SU-DHL-6 (cell line): ENCODE results near the gene TPRKB.
"Not testable (repeated sequence)": the region's sequence is repeated elsewhere in the genome, so short reads cannot be mapped to it uniquely, and the experiment has no call there.

ENCODE experiments used
- H2AFZ ChIP-seq: fragments of 200-600 bp; sonication (generic); 2 replicates; pipeline ENCODE4 v1.6.1; 2014; ENCODE audit warnings: low read depth, mild to moderate bottlenecking, moderate library complexity, mixed read lengths, antibody characterized with exemption, low read length; ENCODE audit not compliant: severe bottlenecking
- H3F3A ChIP-seq: fragments of 200-600 bp; shearing (Covaris generic); 2 replicates; pipeline ENCODE4 v1.6.0; 2016; ENCODE audit warnings: antibody characterized with exemption, mild to moderate bottlenecking; ENCODE audit not compliant: insufficient read depth
- H3K27ac ChIP-seq: fragments of 200-600 bp; sonication (generic); 2 replicates; pipeline ENCODE4 v1.5.1; 2016; ENCODE audit warnings: low read depth, mild to moderate bottlenecking, low read length, moderate library complexity, mixed read lengths
- H3K27me3 ChIP-seq: fragments of 200-600 bp; sonication (generic), shearing (Covaris generic); 2 replicates; pipeline ENCODE4 v1.6.0; 2014; ENCODE audit warnings: mild to moderate bottlenecking, low read length
- H3K36me3 ChIP-seq: fragments of 200-600 bp; sonication (generic); 2 replicates; pipeline ENCODE4 v1.6.1; 2014; ENCODE audit warnings: mild to moderate bottlenecking, low read length, mixed read lengths
- H3K4me2 ChIP-seq: fragments of 300-600, 200-600 bp; shearing (Covaris generic), sonication (generic); 2 replicates; pipeline ENCODE4 v1.6.0; 2014; ENCODE audit warnings: low read length, low read depth, mild to moderate bottlenecking; ENCODE audit not compliant: poor library complexity, severe bottlenecking
- H3K4me3 ChIP-seq: fragments of 200-600 bp; sonication (generic); 2 replicates; pipeline ENCODE4 v1.5.1; 2014; ENCODE audit warnings: antibody characterized with exemption, low read length, mild to moderate bottlenecking, mixed read lengths; ENCODE audit not compliant: insufficient read depth, poor library complexity, severe bottlenecking
- H3K79me2 ChIP-seq: fragments of 200-600 bp; sonication (generic); 2 replicates; pipeline ENCODE4 v1.6.1; 2014; ENCODE audit warnings: mild to moderate bottlenecking, low read length, moderate library complexity; ENCODE audit not compliant: insufficient read depth
- H3K9ac ChIP-seq: fragments of 200-600 bp; sonication (generic); 2 replicates; pipeline ENCODE4 v1.7.0; 2014; ENCODE audit warnings: mild to moderate bottlenecking, low read length
- H3K9me2 ChIP-seq: fragments of 200-600 bp; sonication (generic); replicated peaks from 2 replicates; pipeline ENCODE4 v1.6.1; 2014; ENCODE audit warnings: low read length; ENCODE audit not compliant: insufficient read depth
- H3K9me3 ChIP-seq: fragments of 200-600 bp; sonication (generic); 2 replicates; pipeline ENCODE4 v1.6.1; 2014; ENCODE audit warnings: low read length, mixed read lengths; ENCODE audit not compliant: insufficient read depth
- H4K20me1 ChIP-seq: fragments of 200-600 bp; sonication (generic); 2 replicates; pipeline ENCODE4 v1.6.1; 2014; ENCODE audit warnings: low read depth, mild to moderate bottlenecking, antibody characterized with exemption, low read length, moderate library complexity, mixed read lengths
- EZH2phosphoT487 ChIP-seq: fragments of 200-600 bp; sonication (generic), shearing (Covaris generic); conservative IDR thresholded peaks from 2 replicates; pipeline ENCODE4 v1.6.1; 2018; ENCODE audit warnings: mild to moderate bottlenecking, antibody characterized with exemption, low read length, moderate library complexity, mixed read lengths
- TF ChIP-seq, protein P1 (sequence below): fragments of 200-600 bp; sonication (generic); IDR thresholded peaks from one replicate; pipeline ENCODE4 v1.5.1; 2017; ENCODE audit warnings: antibody characterized with exemption, mild to moderate bottlenecking, low read length, moderate library complexity; ENCODE audit not compliant: insufficient read depth, poor library complexity, severe bottlenecking

The TPRKB gene

GRCh38 chr2:73759904-73760303, 22.8 kb upstream of the TPRKB start:
- Histone ChIP-seq H3K79me2 (no peaks in the 10 kb centered on the region), H3K36me3 (peaks cover 24% of the 10 kb centered on the region)

DNA sequence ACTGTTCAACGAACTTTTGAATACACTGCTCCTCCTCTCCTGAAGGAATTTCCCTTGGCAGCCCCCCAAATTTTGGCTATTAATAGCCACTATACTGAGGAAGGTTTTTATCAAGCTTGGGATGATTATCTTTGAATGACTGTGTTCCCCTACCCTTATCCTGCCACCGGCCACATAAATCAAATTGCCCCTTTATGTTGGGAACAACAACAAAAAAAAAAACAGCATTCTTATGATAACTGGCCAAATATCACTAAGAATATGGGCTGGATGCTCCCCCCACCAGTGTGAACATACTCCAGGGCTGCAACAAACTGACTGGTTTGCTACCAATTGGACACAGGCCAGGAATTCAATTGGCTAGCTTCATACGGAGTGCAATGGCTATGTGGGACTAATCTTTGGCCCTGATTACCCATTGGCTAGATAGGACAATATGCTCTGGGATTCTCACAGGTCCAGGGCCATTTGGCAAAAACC, 22.2 kb upstream of the TPRKB start:
- Histone ChIP-seq H3K9ac (no peak overlapping the region), H3K4me2 (no peak overlapping the region), H3K27me3 (no peaks in the 10 kb centered on the region), H4K20me1 (no peaks in the 10 kb centered on the region), H3K27ac (no peak overlapping the region), H2AFZ (no peak overlapping the region), H3K9me3 (no peaks in the 10 kb centered on the region), H3K9me2 (no peaks in the 10 kb centered on the region), H3K4me3 (no peak overlapping the region), H3K36me3 (peaks cover 24% of the 10 kb centered on the region), H3K79me2 (no peaks in the 10 kb centered on the region), H3F3A (no peaks in the 10 kb centered on the region)
- TF ChIP-seq, protein P1, sequence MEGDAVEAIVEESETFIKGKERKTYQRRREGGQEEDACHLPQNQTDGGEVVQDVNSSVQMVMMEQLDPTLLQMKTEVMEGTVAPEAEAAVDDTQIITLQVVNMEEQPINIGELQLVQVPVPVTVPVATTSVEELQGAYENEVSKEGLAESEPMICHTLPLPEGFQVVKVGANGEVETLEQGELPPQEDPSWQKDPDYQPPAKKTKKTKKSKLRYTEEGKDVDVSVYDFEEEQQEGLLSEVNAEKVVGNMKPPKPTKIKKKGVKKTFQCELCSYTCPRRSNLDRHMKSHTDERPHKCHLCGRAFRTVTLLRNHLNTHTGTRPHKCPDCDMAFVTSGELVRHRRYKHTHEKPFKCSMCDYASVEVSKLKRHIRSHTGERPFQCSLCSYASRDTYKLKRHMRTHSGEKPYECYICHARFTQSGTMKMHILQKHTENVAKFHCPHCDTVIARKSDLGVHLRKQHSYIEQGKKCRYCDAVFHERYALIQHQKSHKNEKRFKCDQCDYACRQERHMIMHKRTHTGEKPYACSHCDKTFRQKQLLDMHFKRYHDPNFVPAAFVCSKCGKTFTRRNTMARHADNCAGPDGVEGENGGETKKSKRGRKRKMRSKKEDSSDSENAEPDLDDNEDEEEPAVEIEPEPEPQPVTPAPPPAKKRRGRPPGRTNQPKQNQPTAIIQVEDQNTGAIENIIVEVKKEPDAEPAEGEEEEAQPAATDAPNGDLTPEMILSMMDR = no peak
- TF ChIP-seq EZH2phosphoT487 = no peak

More at GRCh38 chr2:73759904-73760303, 22.8 kb upstream of the TPRKB start:
- no peak overlapping the region for H3K27ac ChIP-seq
- H3K9me2 ChIP-seq = no peaks in the 10 kb centered on the region
- no peaks in the 10 kb centered on the region for H4K20me1 ChIP-seq
- H3K27me3 ChIP-seq = no peaks in the 10 kb centered on the region
- TF ChIP-seq, protein P1 = no peak
- no peak for TF ChIP-seq EZH2phosphoT487
- H3K4me2 ChIP-seq = no peak overlapping the region
- no peak overlapping the region for H2AFZ ChIP-seq
- H3K9ac ChIP-seq = no peak overlapping the region
- no peaks in the 10 kb centered on the region for H3K9me3 ChIP-seq
- H3F3A ChIP-seq = no peaks in the 10 kb centered on the region
- H3K4me3 ChIP-seq = no peak overlapping the region

DNA sequence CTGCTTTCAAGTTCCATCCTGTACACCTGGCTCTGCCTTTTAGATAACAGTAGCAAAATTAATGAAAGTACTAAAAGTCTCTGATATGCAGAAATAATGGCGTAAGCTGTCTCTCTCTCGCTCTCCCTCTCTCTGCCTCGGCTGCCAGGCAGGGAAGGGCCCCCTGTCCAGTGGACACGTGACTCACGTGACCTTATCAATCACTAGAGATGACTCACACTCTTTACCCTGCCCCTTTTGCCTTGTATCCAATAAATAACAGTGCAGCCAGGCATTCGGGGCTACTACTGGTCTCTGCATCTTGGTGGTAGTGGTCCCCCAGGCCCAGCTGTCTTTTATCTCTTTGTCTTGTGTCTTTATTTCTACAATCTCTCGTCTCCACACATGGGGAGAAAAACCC, 17.2 kb upstream of the TPRKB start:
- H2AFZ ChIP-seq, H3K27ac ChIP-seq, H3K27me3 ChIP-seq, H3K36me3 ChIP-seq, H3F3A ChIP-seq, H3K9me2 ChIP-seq, H3K4me3 ChIP-seq, H3K9ac ChIP-seq, H3K79me2 ChIP-seq, H3K4me2 ChIP-seq, H3K9me3 ChIP-seq, H4K20me1 ChIP-seq: not testable (repeated sequence)

DNA sequence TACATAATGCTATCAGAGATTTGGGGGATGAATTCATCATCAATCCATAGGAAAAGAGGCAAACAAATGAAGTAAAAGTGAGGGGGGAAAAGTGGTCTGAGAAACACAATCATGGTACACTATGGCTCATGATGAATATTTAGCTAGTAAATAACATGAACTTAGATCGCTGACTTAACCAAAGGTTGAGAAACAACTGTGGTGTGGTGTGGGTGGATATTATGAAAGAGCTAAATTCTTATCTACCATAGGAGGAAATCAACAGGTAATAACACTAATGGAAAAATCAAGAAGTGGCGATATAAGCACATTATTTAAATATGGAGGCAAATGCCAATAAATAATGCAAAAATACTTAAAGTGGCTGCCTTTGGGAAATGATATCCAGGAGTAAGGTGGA, 12.2 kb upstream of the TPRKB start:
- Histone ChIP-seq H3K4me2 (no peak overlapping the region), H2AFZ (no peak overlapping the region), H3K4me3 (no peak overlapping the region), H3F3A (no peaks in the 10 kb centered on the region), H3K36me3 (no peaks in the 10 kb centered on the region), H3K27me3 (no peaks in the 10 kb centered on the region), H3K27ac (no peak overlapping the region), H3K79me2 (no peaks in the 10 kb centered on the region), H3K9ac (no peak overlapping the region), H3K9me3 (no peaks in the 10 kb centered on the region), H3K9me2 (no peaks in the 10 kb centered on the region), H4K20me1 (no peaks in the 10 kb centered on the region)
- TF ChIP-seq EZH2phosphoT487 = no peak
- TF ChIP-seq, protein P1 = no peak
